HepG2 (cell line): ENCODE results near the gene C19orf73. TPM values are rescaled to one million over a fixed set of nuclear protein-coding genes. Genes with fewer than 3 reads are reported as not detected.

Source experiments
- CC2D1A ChIP-seq: sonication (generic); formaldehyde crosslinking; IDR thresholded peaks from 2 replicates; pipeline ENCODE4 v1.8.1; 2023; ENCODE audit warnings: mild to moderate bottlenecking, missing genetic modification reagents
- CEBPG ChIP-seq: IDR thresholded peaks from 2 replicates; pipeline ENCODE4 v1.6.1; 2016
- GABPA ChIP-seq, 2 experiments: IDR thresholded peaks; 2 replicates each; pipeline ENCODE4 v1.6.1; 2011 to 2016; ENCODE audit warnings: low read depth in 2 of 2, low read length in 1 of 2, missing biosample characterization in 1 of 2, missing genetic modification characterization in 1 of 2
- MAF1 ChIP-seq: sonication (generic); formaldehyde crosslinking; IDR thresholded peaks from 2 replicates; pipeline ENCODE4 v1.5.0; 2020; ENCODE audit warnings: missing genetic modification reagents, borderline replicate concordance
- NKX3-1 ChIP-seq: sonication (generic); formaldehyde crosslinking; IDR thresholded peaks from 2 replicates; pipeline ENCODE4 v1.5.0; 2020; ENCODE audit warnings: missing genetic modification reagents
- SMAD1 ChIP-seq: sonication (generic); formaldehyde crosslinking; IDR thresholded peaks from 2 replicates; pipeline ENCODE4 v1.4.0; 2020; ENCODE audit warnings: missing genetic modification reagents, low read depth, mild to moderate bottlenecking, borderline replicate concordance
- SMARCE1 ChIP-seq: fragments of 450-650 bp; IDR thresholded peaks from 2 replicates; pipeline ENCODE4 v1.6.1; 2017; ENCODE audit warnings: borderline replicate concordance
- SSRP1 ChIP-seq: IDR thresholded peaks from 2 replicates; pipeline ENCODE4 v1.6.1; 2016; ENCODE audit warnings: control low read depth
- ZNF737 ChIP-seq: sonication (generic); formaldehyde crosslinking; IDR thresholded peaks from 2 replicates; pipeline ENCODE4 v1.5.0; 2020; ENCODE audit warnings: missing genetic modification reagents, mild to moderate bottlenecking, borderline replicate concordance
- ZNF773 ChIP-seq: sonication (generic); formaldehyde crosslinking; IDR thresholded peaks from 2 replicates; pipeline ENCODE4 v1.4.0; 2020; ENCODE audit warnings: missing genetic modification reagents, borderline replicate concordance
- polyA plus RNA-seq, 8 experiments: library from polyadenylated mRNA; depleted of rRNA in 3 of 8; stranded (reverse) in 7 of 8; unstranded in 1 of 8; fragments of >200 nt; fragmentation: Illumina TruSeq in 4 of 8; extraction: Trizol in 4 of 8; gene quantifications; 2 replicates each; pipeline versions ENCODE4 v1.2.1 to v1.2.3, GENCODE V29; 2011 to 2016; ENCODE audit warnings: low read depth in 4 of 8, missing spikeins in 1 of 8, mixed read lengths in 1 of 8; ENCODE audit not compliant: insufficient read depth in 1 of 8
- total RNA-seq, 5 experiments: library from RNA; depleted of rRNA; stranded (reverse); fragments of >200 nt; fragmentation: Illumina TruSeq; extraction: Trizol; gene quantifications; 2 replicates each; pipeline ENCODE4 v1.2.3, GENCODE V29; 2016; ENCODE audit warnings: low read depth in 1 of 5
- TF ChIP-seq, protein P1 (sequence below): sonication (generic); formaldehyde crosslinking; IDR thresholded peaks from 2 replicates; pipeline ENCODE4 v1.4.0; 2020; ENCODE audit warnings: missing genetic modification reagents; ENCODE audit errors: not compliant biosample characterization
- TF ChIP-seq, protein P2 (sequence below): sonication (generic); formaldehyde crosslinking; IDR thresholded peaks from 2 replicates; pipeline ENCODE4 v1.5.1; 2020; ENCODE audit warnings: mild to moderate bottlenecking, missing genetic modification reagents, moderate library complexity
- TF ChIP-seq, protein P3 (sequence below): sonication (generic); formaldehyde crosslinking; IDR thresholded peaks from 2 replicates; pipeline ENCODE4 v1.9.0; 2021; ENCODE audit warnings: missing genetic modification reagents, borderline replicate concordance
- TF ChIP-seq, protein P4 (sequence below): sonication (generic); formaldehyde crosslinking; IDR thresholded peaks from 2 replicates; pipeline ENCODE4 v1.4.0; 2020; ENCODE audit warnings: missing genetic modification reagents
- TF ChIP-seq, protein P5 (sequence below): fragments of 450-650 bp; IDR thresholded peaks from 2 replicates; pipeline ENCODE4 v1.6.1; 2017; ENCODE audit warnings: mild to moderate bottlenecking
- TF ChIP-seq, protein P6 (sequence below): sonication (generic); formaldehyde crosslinking; IDR thresholded peaks from 2 replicates; pipeline ENCODE4 v1.4.0; 2020; ENCODE audit warnings: mild to moderate bottlenecking, missing genetic modification reagents

C19orf73 gene
- total and polyA plus RNA-seq, 2 of the 13 experiments (the other 11 are each of a cell fraction or from before 2014, with no cell fraction given): 1.4 to 1.5 TPM

DNA sequence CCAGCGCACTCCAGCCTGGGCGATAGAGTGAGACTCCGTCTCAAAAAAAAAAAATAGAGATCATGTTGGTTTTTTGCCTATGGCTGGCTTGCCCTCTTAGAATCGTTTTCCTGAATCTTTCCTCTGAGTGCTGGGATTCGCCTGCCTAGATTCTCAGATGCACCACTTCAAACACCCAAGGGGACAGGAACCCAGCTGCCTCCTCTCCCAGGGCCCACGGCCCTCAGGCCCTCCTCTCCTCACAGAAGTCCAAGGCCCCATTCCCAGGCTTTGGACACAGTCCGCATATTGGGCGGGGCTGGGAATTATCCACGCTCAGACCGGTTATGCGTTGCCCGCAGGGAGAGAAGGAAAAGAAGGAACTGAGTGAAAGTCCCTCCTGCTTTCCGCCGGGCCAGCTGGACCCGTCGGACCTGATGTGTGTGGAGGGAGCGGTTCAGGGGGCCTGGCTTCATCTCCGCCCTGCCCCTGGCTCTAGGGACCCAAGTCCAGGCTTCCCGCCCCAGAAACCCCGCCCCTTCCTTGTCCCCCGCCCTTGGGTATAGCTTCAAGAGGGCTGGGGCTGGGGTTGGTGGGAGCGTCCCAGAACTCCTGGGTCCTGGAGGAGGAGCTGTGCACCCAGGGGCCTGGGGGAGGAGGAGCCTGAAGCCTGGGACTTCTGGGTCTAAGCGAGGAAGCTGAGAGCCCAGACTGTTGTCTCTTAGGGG lies 6.2 kb upstream of the C19orf73 start (continued):
- TF ChIP-seq MAF1 (CRISPR knock-in tag): no peak
- TF ChIP-seq, protein P1, sequence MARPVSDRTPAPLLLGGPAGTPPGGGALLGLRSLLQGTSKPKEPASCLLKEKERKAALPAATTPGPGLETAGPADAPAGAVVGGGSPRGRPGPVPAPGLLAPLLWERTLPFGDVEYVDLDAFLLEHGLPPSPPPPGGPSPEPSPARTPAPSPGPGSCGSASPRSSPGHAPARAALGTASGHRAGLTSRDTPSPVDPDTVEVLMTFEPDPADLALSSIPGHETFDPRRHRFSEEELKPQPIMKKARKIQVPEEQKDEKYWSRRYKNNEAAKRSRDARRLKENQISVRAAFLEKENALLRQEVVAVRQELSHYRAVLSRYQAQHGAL (CRISPR knock-in tag): no peak
- no peak for TF ChIP-seq SMAD1 (CRISPR knock-in tag)
- TF ChIP-seq ZNF737 (CRISPR knock-in tag): no peak
- TF ChIP-seq, protein P2, sequence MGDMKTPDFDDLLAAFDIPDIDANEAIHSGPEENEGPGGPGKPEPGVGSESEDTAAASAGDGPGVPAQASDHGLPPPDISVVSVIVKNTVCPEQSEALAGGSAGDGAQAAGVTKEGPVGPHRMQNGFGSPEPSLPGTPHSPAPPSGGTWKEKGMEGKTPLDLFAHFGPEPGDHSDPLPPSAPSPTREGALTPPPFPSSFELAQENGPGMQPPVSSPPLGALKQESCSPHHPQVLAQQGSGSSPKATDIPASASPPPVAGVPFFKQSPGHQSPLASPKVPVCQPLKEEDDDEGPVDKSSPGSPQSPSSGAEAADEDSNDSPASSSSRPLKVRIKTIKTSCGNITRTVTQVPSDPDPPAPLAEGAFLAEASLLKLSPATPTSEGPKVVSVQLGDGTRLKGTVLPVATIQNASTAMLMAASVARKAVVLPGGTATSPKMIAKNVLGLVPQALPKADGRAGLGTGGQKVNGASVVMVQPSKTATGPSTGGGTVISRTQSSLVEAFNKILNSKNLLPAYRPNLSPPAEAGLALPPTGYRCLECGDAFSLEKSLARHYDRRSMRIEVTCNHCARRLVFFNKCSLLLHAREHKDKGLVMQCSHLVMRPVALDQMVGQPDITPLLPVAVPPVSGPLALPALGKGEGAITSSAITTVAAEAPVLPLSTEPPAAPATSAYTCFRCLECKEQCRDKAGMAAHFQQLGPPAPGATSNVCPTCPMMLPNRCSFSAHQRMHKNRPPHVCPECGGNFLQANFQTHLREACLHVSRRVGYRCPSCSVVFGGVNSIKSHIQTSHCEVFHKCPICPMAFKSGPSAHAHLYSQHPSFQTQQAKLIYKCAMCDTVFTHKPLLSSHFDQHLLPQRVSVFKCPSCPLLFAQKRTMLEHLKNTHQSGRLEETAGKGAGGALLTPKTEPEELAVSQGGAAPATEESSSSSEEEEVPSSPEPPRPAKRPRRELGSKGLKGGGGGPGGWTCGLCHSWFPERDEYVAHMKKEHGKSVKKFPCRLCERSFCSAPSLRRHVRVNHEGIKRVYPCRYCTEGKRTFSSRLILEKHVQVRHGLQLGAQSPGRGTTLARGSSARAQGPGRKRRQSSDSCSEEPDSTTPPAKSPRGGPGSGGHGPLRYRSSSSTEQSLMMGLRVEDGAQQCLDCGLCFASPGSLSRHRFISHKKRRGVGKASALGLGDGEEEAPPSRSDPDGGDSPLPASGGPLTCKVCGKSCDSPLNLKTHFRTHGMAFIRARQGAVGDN (CRISPR knock-in tag): peak; percentile 80
- TF ChIP-seq, protein P3, sequence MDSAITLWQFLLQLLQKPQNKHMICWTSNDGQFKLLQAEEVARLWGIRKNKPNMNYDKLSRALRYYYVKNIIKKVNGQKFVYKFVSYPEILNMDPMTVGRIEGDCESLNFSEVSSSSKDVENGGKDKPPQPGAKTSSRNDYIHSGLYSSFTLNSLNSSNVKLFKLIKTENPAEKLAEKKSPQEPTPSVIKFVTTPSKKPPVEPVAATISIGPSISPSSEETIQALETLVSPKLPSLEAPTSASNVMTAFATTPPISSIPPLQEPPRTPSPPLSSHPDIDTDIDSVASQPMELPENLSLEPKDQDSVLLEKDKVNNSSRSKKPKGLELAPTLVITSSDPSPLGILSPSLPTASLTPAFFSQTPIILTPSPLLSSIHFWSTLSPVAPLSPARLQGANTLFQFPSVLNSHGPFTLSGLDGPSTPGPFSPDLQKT (CRISPR knock-in tag): no peak
- no peak for TF ChIP-seq CEBPG
- TF ChIP-seq, protein P4, sequence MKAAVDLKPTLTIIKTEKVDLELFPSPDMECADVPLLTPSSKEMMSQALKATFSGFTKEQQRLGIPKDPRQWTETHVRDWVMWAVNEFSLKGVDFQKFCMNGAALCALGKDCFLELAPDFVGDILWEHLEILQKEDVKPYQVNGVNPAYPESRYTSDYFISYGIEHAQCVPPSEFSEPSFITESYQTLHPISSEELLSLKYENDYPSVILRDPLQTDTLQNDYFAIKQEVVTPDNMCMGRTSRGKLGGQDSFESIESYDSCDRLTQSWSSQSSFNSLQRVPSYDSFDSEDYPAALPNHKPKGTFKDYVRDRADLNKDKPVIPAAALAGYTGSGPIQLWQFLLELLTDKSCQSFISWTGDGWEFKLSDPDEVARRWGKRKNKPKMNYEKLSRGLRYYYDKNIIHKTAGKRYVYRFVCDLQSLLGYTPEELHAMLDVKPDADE (CRISPR knock-in tag): no peak
- TF ChIP-seq, protein P5, sequence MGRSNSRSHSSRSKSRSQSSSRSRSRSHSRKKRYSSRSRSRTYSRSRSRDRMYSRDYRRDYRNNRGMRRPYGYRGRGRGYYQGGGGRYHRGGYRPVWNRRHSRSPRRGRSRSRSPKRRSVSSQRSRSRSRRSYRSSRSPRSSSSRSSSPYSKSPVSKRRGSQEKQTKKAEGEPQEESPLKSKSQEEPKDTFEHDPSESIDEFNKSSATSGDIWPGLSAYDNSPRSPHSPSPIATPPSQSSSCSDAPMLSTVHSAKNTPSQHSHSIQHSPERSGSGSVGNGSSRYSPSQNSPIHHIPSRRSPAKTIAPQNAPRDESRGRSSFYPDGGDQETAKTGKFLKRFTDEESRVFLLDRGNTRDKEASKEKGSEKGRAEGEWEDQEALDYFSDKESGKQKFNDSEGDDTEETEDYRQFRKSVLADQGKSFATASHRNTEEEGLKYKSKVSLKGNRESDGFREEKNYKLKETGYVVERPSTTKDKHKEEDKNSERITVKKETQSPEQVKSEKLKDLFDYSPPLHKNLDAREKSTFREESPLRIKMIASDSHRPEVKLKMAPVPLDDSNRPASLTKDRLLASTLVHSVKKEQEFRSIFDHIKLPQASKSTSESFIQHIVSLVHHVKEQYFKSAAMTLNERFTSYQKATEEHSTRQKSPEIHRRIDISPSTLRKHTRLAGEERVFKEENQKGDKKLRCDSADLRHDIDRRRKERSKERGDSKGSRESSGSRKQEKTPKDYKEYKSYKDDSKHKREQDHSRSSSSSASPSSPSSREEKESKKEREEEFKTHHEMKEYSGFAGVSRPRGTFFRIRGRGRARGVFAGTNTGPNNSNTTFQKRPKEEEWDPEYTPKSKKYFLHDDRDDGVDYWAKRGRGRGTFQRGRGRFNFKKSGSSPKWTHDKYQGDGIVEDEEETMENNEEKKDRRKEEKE: no peak
- peak; percentile 44; the same call in 1 of the 2 replicates for TF ChIP-seq GABPA (IDR thresholded peaks at IDR 0.05; ENCODE audit: low read depth, low read length)
- peak; percentile 70 for TF ChIP-seq GABPA (CRISPR knock-in tag; IDR thresholded peaks at IDR 0.05; ENCODE audit: low read depth)
- no peak for TF ChIP-seq SMARCE1
- TF ChIP-seq ZNF773: no peak
- no peak for TF ChIP-seq NKX3-1 (CRISPR knock-in tag)
- TF ChIP-seq CC2D1A: no peak
- TF ChIP-seq, protein P6, sequence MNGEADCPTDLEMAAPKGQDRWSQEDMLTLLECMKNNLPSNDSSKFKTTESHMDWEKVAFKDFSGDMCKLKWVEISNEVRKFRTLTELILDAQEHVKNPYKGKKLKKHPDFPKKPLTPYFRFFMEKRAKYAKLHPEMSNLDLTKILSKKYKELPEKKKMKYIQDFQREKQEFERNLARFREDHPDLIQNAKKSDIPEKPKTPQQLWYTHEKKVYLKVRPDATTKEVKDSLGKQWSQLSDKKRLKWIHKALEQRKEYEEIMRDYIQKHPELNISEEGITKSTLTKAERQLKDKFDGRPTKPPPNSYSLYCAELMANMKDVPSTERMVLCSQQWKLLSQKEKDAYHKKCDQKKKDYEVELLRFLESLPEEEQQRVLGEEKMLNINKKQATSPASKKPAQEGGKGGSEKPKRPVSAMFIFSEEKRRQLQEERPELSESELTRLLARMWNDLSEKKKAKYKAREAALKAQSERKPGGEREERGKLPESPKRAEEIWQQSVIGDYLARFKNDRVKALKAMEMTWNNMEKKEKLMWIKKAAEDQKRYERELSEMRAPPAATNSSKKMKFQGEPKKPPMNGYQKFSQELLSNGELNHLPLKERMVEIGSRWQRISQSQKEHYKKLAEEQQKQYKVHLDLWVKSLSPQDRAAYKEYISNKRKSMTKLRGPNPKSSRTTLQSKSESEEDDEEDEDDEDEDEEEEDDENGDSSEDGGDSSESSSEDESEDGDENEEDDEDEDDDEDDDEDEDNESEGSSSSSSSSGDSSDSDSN: peak; percentile 52
- no peak for TF ChIP-seq SSRP1 (CRISPR knock-in tag)
